Heart left ventricle (tissue), 16 donors: ENCODE results near the gene ZC3H7A. TPM values are rescaled to one million over a fixed set of nuclear protein-coding genes. Genes with fewer than 3 reads are reported as not detected.

Source experiments
- ATAC-seq, 4 donors: fragments of 200-7000 bp; cut with Tn5 transposase; one replicate each; pipeline ENCODE4 v1.9.1; 2020 to 2022; ENCODE audit warnings: moderate library complexity in 4 of 4, mild to moderate bottlenecking in 3 of 4, moderate number of reproducible peaks in 1 of 4
- DNase-seq, 5 donors: peaks; one replicate each; pipeline ENCODE4 v3.0.0-alpha.2; 2020
- H3K27ac ChIP-seq, 12 donors: fragments of 200-600 bp; sonication (generic) in 4 of 12; one replicate each; pipeline versions ENCODE4 v1.5.0 to v1.8.0; 2016 to 2022; ENCODE audit warnings: mild to moderate bottlenecking in 2 of 12
- H3K27me3 ChIP-seq, 9 donors: fragments of 200-600 bp; sonication (generic) in 2 of 9; one replicate each; pipeline versions ENCODE4 v1.5.1 to v1.8.0; 2016 to 2022; ENCODE audit warnings: mild to moderate bottlenecking in 3 of 9
- H3K36me3 ChIP-seq, 9 donors: fragments of 200-600 bp; sonication (generic) in 2 of 9; one replicate each; pipeline versions ENCODE4 v1.5.0 to v1.8.0; 2018 to 2022; ENCODE audit warnings: mild to moderate bottlenecking in 2 of 9
- H3K4me1 ChIP-seq, 12 donors: fragments of 200-600 bp; sonication (generic) in 4 of 12; one replicate each; pipeline versions ENCODE4 v1.5.0 to v1.8.0; 2016 to 2022; ENCODE audit warnings: mild to moderate bottlenecking in 3 of 12
- H3K4me3 ChIP-seq, 12 donors: fragments of 200-600 bp; sonication (generic) in 4 of 12; one replicate each; pipeline versions ENCODE4 v1.5.0 to v1.8.0; 2017 to 2022; ENCODE audit warnings: mild to moderate bottlenecking in 9 of 12, moderate library complexity in 4 of 12
- H3K9me3 ChIP-seq, 12 donors: fragments of 200-600 bp; sonication (generic) in 4 of 12; one replicate each; pipeline versions ENCODE4 v1.5.0 to v1.8.0; 2016 to 2022; ENCODE audit warnings: mild to moderate bottlenecking in 1 of 12
- CTCF ChIP-seq, 12 donors: fragments of 200-600 bp; sonication (generic) in 4 of 12; IDR thresholded peaks; one replicate each; pipeline versions ENCODE4 v1.5.0 to v1.8.0; 2018 to 2022; ENCODE audit warnings: antibody characterized with exemption in 12 of 12, mild to moderate bottlenecking in 5 of 12
- POLR2A ChIP-seq, 2 donors: fragments of 450-650 bp; IDR thresholded peaks; one replicate each; pipeline ENCODE4 v1.6.1; 2017; ENCODE audit warnings: antibody characterized with exemption in 2 of 2, mild to moderate bottlenecking in 2 of 2, moderate library complexity in 2 of 2
- WGBS, 4 donors: extraction: QIAGEN DNeasy Blood & Tissue Kit in 2 of 4; methylation state at CpG; one replicate each; pipeline versions ENCODE4 v1.1.5 to v1.1.7; 2013 to 2018; 5-methylcytosine and 5-hydroxymethylcytosine counted together
- intact Hi-C, 10 donors: fragments of 100-400 bp; cut with DNase I; formaldehyde crosslinking; loops; one replicate each; pipeline versions ENCODE4 v1.11.1 to v1.14.2; 2022
- polyA plus RNA-seq, 2 donors: library from polyadenylated mRNA; stranded (reverse); fragments of 200-250 nt; gene quantifications; one replicate each; pipeline ENCODE4 v1.2.3, GENCODE V29; 2013
- total RNA-seq, 9 donors: library from RNA; depleted of rRNA in 2 of 9; stranded (reverse); fragments of >200 nt in 2 of 9; fragmentation: NEBNext Ultra II Directional in 3 of 9; extraction: Animal tissue kit (Norgen Biotek cat#: 25700) in 3 of 9; gene quantifications; one replicate each; pipeline versions ENCODE4 v1.1.0 to v1.2.4, GENCODE V29; 2016 to 2023
- donor health status: ischemic (EF 13 %, LVEDD 7.1; RV severe dilation, severe dysfunction).
- donor health status: healthy with polysubstance abuse.
- donor health status: DM: no; HTN: yes; CAD: no.
- donor health status: DM: no; HTN: no; CAD: no.
- donor health status: ischemic (EF 25% LVEDD 6.9; RV normal size, moderate dysfunction).
- donor health status: ischemic (EF 25% LVEDD 5.7; RV mildly dilated, moderate dysfunction).
- donor health status: healthy.
- donor health status: DM: yes; HTN: yes; CAD: no.
- donor health status: ischemic (EF 35%, LVEDD 5.7; RV mildly dilated, moderate dysfunction).
- donor health status: nonischemic (EF 11% LVEDD 7.7; RV severe dilation, severe dysfunction).
- donor health status: DM: yes; HTN: yes; CAD: no.
- donor health status: PGD.
- donor health status: ischemic (EF 29% LVEDD 5.4; RV normal size, mild dysfunction).
- donor health status: nonischemic (EF 23%, LVEDD 6.1; RV moderate dilation, normal function).

ZC3H7A gene
- total and polyA plus RNA-seq, 11 donors = 16.9 to 42.3 (median 27.9) TPM

- no peak for ATAC-seq
Observed at GRCh38 chr16:11843206-11843605, 46.1 kb upstream of the ZC3H7A start.

GRCh38 chr16:11841026-11841425, 44.0 kb upstream of the ZC3H7A start:
- WGBS, 4 donors = 91 to 98% (median 95%) methylated on average over 7 of the region's 7 CpGs
- no peaks in the 10 kb centered on the region for H3K4me1 ChIP-seq
- H3K27ac ChIP-seq = no peak overlapping the region
- H3K27me3 ChIP-seq = no peaks in the 10 kb centered on the region
- DNase-seq (no peak), ATAC-seq (no peak)
- H3K9me3 ChIP-seq = no peaks in the 10 kb centered on the region
- intact Hi-C loops = loop anchor here in 1 of 10 donors (10.0 kb wide), 1 partner anchor 96 kb away; the partner anchor contains the start of gene TXNDC11
- peaks cover 5 to 100% (median 99%) of the 10 kb centered on the region in 9 donors for H3K36me3 ChIP-seq
- TF ChIP-seq POLR2A (IDR thresholded peaks at IDR 0.05) = no peak
- no peak for TF ChIP-seq CTCF (IDR thresholded peaks at IDR 0.05)
- H3K4me3 ChIP-seq = no peak overlapping the region

More at GRCh38 chr16:11843206-11843605, 46.1 kb upstream of the ZC3H7A start:
- no peak overlapping the region for H3K27ac ChIP-seq
- H3K36me3 ChIP-seq = peaks cover 2 to 100% (median 99%) of the 10 kb centered on the region in 9 donors
- no peaks in the 10 kb centered on the region for H3K9me3 ChIP-seq
- DNase-seq = no peak
- H3K27me3 ChIP-seq = no peaks in the 10 kb centered on the region
- no peak for TF ChIP-seq POLR2A (IDR thresholded peaks at IDR 0.05)
- TF ChIP-seq CTCF (IDR thresholded peaks at IDR 0.05) = no peak
- WGBS, 4 donors = 96 to 100% (median 97%) methylated on average over 6 to 11 of the region's 11 CpGs
- H3K4me1 ChIP-seq = peaks cover 0 to under 1% (median 0%) of the 10 kb centered on the region in 12 donors
- H3K4me3 ChIP-seq = no peak overlapping the region
- intact Hi-C loops = loop anchor here in 1 of 10 donors (10.0 kb wide), 1 partner anchor 98 kb away; the partner anchor contains the start of gene TXNDC11

- Histone ChIP-seq H3K9me3 (no peaks in the 10 kb centered on the region), H3K27ac (no peak overlapping the region), H3K4me1 (peaks cover 0 to 13% (median 0%) of the 10 kb centered on the region in 12 donors), H3K27me3 (no peaks in the 10 kb centered on the region), H3K4me3 (no peak overlapping the region), H3K36me3 (peaks cover 5 to 61% (median 58%) of the 10 kb centered on the region in 9 donors)
- intact Hi-C loops = loop anchor here in 1 of 10 donors (10.0 kb wide), 1 partner anchor 72 kb away; no protein-coding TSS in a partner anchor
- 95 to 96% (median 95%) methylated on average over 7 of the region's 7 CpGs for WGBS, 4 donors
- DNase-seq (no peak), ATAC-seq (no peak)
- TF ChIP-seq CTCF (IDR thresholded peaks at IDR 0.05) (no peak), POLR2A (IDR thresholded peaks at IDR 0.05) (no peak)
Observed at GRCh38 chr16:11836650-11837244, 39.7 kb upstream of the ZC3H7A start.

- peak in 1 of 4 donors; percentile 15 for ATAC-seq
- Histone ChIP-seq H3K36me3 (peaks cover 2 to 54% (median 51%) of the 10 kb centered on the region in 9 donors), H3K9me3 (no peaks in the 10 kb centered on the region), H3K4me1 (peaks cover 0 to 13% (median 0%) of the 10 kb centered on the region in 12 donors), H3K27me3 (no peaks in the 10 kb centered on the region), H3K27ac (no peak overlapping the region), H3K4me3 (no peak overlapping the region)
- no peak for DNase-seq
- TF ChIP-seq POLR2A (IDR thresholded peaks at IDR 0.05) (no peak), CTCF (IDR thresholded peaks at IDR 0.05) (no peak)
- intact Hi-C loops = loop anchor here in 1 of 10 donors (10.0 kb wide), 1 partner anchor 71 kb away; no protein-coding TSS in a partner anchor
- 44 to 69% (median 65%) methylated on average over 9 of the region's 9 CpGs for WGBS, 4 donors
Observed at GRCh38 chr16:11835891-11836649, 39.0 kb upstream of the ZC3H7A start.
